ENCODE data around the gene LZIC. TPM values are rescaled to one million over a fixed set of nuclear protein-coding genes. Genes with fewer than 3 reads are reported as not detected.
A peak's percentile ranks its signal among the peaks of the same experiment; 100 is the strongest.

The LZIC gene
- total RNA-seq, 1 donor from 2014 or later = 24.6 TPM

DNA sequence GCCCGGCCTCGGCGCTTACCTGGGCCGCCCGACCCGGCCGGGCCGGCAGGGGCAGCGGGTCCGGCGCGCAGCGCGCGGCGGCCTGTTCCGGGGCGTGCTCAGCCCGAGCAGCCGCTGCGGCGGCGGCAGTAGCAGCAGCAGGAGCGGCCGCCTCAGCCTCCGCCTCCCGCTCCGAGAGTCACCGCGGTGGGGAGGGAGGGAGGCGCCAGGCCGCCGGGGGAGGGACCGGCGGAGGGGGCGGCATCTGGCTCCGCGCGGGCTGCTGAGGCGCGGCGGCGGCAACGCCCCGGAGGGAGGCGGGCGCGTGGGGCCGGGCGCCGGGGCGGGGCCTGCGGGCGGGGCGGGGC lies 33.1 kb downstream of the LZIC start, which contains the start of gene CTNNBIP1:
Gene CTNNBIP1, minus strand, starts transcription at position 194 of the 347 bp plus-strand sequence. CDS start 38,205 bp downstream, outside the sequence.
- ATAC-seq = no peak

DNA sequence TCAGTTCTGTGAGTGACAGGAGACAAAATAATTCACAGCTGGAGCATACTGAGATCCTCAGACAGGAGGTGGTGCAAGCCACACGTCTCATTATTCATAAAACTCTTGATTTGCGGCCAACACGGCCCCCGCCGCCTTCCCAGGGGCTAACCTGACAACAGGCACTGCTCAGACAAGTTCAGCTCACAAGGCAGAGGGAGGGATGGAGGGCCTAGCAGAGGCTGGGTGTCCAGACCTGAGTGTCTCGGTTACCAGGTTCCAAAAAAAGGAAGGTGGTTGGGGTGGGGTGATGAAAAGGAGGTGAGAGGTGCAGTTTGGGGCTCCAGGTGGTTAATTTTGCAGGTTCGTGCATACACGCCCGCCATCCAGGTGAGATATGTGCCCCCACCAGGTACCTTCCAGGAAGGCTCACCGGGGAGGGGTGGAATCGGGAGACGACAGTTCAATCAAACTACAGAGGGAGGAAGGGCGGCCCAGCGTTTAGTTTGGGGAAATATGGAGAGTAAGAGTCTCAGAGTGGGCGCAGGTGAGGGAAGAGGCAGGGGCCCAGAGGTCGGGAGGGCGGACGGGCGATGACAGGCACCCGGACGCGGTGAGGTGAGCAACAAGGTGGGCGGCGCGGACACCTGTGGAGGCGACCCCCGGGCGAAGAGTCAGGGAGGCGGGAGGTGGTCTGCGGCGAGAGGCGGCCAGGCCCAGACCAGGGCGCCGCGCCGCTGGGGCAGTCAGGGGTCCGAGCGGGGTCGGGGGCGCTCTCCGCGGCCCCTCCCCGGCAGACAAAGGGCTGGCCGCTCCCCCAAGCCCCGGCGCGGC lies 33.8 kb downstream of the LZIC start:
- no peak for ATAC-seq

DNA sequence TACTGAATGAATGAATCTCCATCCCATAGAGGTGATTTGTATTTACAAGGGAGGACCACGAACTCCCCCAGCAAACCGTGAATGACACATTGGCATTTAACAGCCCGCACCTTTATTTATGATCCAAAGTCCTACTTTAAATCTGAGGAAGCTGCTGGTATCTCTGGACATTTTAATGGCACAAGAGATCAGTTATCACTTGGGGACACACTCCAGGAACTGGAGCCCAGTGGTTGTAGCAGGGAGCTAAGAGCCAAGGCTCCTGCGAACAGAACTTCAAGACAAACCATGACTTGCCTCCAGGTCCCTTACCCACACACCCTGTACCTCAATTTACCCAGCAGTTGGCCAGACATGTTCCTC lies 34.3 kb downstream of the LZIC start:
- ATAC-seq = no peak

DNA sequence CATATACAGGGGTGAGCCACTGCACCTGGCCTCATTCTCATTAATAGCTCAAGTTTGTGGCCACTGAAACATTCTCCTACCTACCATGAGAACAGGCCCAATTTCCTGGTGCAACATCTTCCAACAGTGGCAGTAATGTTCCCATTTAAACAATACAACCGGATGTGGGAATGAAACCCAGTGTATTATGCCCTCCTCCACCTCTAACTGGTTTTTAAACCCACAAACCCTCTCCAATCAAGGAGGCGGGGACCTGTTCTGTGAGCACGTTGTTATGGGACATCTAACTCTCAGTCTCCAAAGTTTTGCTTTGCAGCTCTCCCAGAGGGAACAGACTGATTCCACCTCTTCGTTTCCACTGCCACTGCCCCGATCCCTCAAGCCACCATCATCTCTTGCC lies 35.8 kb downstream of the LZIC start:
- no peak for ATAC-seq

DNA sequence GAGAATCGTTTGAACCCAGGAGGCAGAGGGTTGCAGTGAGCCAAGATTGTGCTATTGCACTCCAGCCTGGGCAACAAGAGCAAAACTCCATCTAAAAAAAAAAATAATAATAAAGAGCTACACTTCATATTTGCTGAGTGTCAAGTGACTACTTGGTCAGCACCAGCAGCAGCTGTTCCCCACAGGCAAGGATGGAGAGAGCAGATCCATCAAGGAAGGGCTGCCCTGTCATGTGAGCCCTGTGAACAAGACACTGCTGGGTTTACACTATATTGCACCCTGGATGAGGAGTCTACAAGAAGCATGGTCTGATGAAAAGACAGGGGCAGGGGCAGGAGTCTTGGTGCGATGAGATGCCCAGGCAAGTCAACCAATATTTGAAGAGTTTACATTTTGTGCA lies 36.7 kb downstream of the LZIC start:
- ATAC-seq = no peak

DNA sequence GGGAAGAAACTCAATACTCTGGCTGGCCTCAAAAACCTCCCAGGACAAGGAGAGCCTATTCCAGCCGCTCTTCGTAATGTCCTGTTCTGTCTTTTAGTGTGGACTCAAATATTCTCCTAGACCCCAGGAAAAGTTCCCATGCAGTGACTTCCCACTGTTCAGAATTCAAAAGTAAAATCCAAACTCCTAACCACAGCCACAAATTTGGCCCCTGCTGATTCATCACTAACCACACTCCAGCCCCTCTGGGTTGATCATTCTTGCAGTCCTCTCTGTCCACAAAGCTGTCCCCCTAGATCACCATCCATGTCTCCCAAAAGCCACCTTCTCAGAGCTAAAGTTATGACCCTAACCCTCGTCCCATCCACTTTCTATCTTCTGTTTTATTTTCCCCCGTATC lies 38.2 kb downstream of the LZIC start:
- ATAC-seq = no peak

DNA sequence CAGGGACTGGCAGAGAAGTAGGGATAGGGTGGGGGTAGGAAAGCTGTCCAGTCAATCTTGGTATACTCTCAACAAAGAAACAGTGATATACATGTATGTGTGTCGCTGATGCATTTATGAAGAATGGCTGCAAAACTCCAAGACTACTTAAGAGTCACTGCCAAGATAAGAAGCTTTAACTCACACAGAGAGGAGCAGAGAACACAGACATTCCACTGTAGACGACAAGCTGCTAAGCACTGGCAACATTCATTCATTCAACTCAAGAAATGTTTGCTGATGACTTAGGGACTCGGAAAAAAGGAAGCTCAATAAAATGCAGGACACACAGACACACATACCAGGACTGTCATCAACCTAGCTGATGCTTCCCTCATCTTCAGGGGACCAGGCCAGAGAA lies 38.6 kb downstream of the LZIC start:
- no peak for ATAC-seq

DNA sequence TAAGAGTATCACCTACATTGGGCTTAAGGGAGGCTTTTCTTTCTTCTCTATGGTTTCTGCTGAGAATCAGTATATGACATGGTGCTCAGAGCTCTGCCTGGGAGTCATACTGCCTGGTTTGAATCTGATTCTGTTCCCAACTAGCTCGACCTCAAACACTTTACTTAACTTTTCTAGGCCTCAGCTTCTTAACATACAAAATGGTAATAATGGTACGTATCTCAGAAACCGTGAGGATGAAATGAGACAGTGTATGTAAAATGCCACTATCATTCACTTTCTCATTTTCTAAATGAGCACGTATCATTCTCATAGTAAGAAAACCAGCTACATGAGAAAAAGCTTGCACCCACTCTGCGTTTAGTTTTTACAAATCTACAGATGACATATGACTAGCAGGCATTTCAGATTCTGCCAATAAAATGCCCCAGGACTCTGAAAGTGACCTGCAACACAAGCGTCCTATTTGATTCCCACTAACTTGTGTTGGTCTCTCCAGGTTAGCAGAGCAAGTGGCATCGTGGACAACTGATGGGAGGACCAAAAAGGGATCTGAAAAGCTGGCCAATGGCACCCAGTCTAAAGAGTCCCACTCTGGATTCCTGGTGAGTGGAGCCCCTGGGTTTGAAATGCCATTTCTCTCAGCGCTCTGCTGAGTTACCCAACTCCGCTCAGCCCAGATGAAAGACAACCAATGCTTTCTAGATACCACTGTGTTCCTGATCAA lies 39.2 kb downstream of the LZIC start:
- no peak for ATAC-seq

DNA sequence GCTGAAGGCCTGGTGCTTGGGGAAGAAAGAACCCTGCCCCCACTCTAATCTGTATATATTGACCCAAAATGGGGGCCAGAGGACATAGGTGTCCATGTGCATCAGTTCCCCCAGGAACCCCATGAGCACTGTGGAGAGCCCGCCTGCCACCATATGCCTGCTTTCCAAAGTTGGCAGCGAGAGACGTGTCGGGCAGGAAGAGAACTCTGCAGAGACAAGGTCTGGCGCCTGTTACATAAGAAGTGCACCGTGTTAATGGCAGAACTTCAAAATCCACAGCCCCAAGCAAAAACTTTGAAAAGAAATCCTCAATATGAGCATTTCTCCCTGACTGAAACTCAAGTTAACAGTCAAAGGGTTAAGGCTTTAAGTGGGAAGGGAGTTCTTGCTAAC lies 41.1 kb downstream of the LZIC start:
- ATAC-seq = peak; percentile 24

DNA sequence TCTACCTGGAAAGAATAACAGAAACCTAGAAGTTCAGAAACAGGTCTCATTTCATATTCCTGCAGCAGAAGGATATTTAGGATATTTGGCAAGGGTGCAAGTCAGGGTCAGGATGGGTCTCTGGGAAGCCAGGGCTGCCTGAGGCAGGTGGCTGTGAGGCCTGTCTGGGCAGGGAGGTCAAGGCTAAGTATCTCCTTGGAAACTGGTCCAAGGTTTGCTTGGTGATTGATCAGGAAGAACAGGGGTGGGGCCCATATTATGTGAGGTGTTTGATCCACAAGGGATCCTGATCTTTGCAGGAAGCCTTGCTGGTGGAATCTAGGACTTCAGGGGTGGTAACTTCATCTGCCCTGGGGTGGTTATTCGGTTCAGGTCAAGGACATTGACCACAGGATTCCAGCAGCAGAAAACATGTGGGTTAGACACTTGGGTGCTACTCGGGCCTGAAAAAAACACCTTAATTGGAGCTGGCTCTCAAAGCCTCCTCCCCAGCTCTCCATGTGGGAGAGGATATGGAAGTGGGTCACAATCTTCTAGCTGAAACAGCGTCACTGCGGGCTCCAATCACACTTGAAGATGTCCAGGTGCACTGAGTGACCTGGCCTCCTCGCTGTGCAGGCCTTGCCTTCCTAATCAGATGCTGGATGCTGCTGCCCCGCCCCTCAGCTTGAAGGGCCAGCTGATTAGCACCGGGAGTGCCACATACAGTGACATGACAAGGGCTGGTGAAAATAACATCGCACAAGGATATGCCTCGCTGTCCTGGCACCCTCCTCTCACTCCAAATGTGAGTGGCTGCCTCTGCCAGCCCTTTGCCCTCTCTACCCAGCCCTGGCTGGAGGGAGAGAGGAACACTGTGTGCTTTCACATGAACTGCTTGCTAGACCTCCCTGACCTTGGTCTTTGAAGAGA lies 41.8 kb downstream of the LZIC start:
- peak; percentile 17 for ATAC-seq

DNA sequence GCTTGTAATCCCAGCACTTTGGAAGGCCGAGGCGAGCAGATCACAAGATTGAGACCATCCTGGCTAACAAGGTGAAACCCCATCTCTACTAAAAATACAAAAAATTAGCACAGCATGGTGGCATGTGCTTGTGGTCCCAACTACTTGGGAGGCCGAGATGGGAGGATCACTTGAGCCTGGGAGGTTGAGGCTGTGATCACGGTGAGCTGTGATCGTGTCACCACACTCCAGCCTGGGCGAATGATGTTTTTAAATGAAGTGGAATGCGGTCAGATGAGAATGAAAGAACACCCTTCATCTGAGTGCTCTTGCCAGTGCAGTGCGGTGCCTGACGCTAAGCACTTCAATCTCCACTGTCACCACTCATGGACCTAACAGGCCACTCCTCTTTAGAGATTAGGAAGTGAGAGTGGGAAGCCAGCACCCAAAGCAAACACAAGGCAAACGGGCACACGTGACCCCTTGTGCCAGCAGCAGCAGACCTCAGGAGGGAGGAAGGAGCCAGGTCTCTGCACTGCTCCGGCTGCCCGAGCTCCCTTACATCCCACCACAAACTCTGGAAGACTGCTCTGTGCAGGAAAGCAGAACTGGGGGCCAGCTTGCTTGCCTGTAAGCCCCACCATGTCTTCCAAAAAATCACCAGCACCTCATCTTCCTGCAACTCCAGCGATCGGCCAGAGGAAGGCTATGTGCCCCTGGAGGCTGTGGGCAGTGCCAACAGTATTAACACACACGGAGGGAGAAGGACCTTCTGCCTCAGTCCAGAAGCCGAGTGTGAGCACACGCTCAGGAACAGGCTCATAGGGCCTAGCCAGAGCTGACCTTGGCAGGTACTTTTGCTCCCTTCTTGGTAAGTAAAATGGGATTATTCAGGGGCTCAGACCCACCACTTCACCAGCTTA lies 42.8 kb downstream of the LZIC start:
- ATAC-seq = peak; percentile 77

DNA sequence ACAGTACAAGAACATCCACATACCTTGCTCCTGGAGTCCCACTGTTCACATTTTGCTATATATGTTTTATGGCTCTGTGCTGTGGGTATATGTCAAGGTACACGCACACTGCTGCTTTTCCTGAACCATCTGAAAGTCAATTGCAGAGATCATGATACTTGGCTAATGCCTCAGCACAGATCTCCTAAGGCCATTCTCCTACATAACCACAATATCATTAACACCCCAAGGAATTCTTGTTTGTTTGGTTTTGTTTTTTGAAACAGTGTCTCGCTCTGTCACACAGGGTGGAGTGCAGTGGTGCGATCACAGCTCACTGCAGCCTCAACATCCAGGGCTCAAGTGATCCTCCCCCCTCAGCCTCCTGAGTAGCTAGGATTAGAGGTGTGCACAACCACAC lies 49.1 kb downstream of the LZIC start:
- ATAC-seq = peak; percentile 44

DNA sequence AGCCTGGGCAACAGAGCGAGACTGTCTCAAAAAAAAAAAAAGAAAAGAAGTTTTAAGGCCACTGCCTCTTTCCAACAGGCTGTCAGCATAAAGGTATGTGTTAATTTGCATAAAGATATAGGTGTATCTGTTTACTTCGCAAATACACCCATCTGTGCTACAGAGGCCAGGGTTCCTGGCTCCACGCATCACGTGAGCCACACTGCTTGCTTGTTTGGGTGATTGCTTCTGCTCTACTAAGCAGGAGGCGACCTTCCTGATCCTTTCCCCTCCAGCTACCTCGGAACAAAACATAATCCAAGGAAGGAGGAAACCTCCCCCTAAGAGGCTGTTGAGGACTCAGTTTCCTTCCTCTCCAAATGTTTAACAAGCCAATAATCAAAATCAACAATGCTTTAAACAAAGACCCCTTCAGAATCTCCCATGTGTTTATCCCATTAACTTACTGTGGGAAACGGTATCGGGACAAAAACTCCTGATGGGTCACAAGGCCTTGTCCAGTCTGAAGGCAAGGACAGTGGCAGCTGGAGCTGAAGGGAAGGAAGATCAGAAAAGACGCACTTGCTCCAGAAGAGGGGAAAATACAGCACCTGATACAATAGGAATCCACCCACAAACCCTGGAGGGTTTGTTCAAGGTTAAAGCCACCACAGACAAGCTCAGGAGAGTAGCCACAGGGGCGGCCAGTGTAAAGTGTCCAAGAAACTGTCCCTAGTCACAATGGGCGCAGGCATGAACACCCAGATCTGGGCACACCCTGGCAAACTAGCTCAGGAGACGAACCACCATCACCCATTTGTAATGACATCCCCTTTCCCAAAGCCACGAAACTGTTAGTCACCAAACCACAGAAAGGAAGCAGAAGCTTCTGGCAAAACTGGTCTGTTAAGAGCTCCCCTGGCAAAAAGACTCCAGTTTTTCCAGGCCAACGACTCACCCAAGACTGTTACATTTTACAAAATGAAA lies 50.3 kb downstream of the LZIC start:
- peak; percentile 79 for ATAC-seq

DNA sequence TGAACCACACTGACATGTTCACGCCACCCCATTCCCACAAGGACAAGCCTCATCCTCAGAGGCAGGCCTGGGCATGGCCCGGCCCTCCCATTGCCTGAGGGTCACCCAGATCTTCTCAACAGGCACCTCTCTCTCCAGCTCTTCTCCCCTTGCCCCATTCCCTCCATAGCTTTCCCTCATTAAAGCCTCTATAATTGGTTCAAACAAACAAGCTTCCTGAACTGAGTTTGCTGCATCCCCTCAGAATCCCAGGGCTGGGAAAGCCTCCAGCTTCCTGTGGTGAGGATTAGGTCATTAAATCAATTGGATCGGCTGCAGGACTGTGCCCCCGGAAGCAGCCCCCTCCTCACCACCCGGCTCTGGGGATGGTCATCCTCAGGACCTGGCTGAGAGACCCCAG lies 52.0 kb downstream of the LZIC start:
- ATAC-seq = peak; percentile 58

DNA sequence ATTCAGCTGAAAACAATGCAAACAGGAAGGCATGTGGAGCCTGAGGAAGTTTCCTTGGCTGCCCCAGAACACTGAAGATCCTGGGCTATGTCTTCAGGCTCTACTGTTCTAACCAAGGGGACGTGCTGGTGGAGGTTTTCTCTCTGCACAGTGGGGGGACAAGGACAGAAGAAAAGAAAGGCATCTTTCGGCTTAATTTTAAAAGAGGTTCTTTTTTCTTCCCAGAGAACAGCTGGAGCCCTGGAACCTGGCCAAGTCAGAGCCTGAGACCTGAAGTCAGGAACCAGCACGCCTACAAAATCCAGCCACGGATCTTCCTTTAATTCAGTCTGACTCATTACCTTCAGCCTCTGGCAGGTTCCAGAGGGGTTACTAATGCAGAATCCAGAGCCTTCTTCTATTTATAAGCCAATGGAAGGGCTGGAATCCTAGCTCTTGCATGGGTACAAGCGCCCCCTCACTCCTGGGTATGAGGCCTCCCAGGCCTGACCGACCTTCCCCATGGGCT lies 52.9 kb downstream of the LZIC start:
- peak; percentile 53 for ATAC-seq

DNA sequence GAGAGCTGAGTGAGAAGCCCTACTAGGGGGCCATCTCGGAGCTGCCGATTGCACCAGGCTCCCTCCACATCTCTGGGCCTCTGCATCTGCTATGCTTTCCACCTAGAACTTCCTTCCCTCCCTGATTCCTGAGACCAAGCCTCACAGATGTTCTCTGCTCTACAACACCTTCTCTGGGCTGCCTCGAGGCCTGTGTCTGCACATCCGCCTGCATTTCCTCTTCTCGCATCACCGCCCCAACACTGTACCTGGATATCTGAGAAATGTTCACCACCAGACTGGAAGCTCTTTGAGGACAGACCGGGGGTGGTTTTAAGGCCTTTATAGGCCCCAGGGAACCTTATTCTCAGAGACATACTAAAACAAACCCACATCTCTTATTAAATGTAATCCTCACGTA lies 53.8 kb downstream of the LZIC start:
- ATAC-seq = no peak

DNA sequence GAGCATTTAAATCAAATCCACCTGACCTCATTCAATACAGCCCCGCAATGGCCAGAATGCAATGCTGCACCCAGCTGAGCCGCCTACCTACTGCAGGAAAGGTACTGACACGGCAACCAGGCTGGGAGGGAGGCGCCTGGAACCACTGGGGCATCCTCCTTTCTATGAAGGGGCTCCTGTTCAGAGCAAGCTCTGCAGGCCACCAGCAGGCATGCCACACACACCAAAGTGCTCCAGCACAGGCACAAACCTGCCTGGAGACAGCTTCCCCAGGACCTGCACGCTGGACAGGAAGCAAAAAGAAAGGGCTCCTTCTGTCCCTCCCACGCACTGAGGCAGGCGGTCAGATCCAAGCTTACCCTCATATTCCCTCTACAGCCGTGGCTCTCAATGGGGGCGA lies 54.3 kb downstream of the LZIC start:
- ATAC-seq = no peak

DNA sequence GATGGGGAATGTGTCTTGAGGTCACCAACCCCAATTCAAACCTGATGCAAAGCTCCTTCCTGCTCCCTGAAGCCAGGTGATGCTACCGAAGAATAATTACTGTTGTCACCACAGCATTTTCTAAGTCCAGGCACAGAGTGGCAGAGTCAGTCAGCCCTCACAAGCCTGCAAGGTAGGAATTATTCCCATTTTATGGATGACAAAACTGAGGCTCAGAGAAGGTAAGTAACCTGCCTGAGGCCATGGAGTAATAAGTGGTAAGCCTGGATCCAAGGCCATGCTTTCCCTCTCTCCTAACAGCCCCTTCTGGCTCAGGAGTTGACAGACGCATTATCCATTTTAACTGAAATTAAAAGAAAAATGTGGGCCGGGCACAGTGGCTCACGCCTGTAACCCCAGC lies 56.1 kb downstream of the LZIC start:
- ATAC-seq = no peak

DNA sequence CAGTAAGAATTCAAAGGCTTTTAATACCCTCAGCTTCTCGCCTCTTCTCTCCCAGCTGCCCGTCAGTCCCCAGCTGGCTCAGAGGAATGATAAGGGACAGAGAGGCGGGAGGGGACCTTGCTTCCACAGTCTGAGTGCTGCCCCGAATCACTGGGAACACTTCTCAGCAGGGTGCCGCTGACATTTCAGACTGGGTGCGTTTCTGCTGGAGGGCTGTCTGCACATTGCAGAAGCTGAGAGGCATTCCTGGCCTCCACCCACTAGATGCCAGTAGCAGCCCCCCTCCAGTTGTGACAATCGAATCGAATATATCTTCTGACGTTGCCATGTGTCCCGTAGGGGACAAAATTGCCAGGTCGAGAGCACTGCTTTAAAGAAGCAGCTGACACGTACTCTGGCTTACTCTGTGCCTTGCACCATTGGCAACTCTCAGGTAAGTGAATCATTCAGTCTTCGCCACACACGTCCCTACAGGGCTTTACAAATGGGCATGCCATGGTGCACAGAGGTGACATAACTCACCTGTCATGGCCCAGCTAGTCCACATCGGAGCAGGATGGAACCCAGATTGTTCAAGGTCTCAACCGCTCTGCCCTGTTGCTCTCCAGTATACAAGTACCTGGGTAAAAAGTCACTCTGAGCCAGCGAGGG lies 57.0 kb downstream of the LZIC start:
- peak; percentile 61 for ATAC-seq

DNA sequence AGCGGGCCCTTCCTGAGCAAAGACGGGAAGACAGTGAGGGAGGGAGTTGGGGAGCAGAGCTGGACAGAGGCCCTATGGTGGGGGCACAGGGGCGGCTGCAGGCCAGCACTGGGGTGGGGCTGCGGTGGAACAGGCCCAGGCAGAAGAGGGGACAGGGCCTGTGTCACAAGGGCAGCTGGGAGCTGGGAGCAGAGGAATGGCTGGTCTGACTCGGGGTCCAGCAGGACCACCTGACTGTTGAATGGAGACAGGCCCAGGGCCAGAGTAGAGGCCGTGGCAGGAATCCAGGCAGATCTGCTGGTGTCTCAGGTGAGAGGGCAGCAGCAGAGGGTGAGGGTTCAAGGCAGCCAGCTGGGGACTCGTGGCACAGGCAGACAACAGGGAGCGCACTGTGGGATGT lies 58.4 kb downstream of the LZIC start:
- ATAC-seq = no peak
